CD14-positive monocyte (primary cell): Measurements from ENCODE around the gene MEX3A. TPM values are rescaled to one million over a fixed set of nuclear protein-coding genes. Genes with fewer than 3 reads are reported as not detected.

Experiments
- DNase-seq, 3 donors: peaks; one replicate each; pipeline ENCODE4 v3.0.0-alpha.2; 2011 to 2022
- H2AFZ ChIP-seq: 2 replicates; pipeline ENCODE4 v1.6.0; 2012; ENCODE audit warnings: mild to moderate bottlenecking, low read depth, low read length, inconsistent platforms; ENCODE audit not compliant: insufficient read depth, poor library complexity, severe bottlenecking
- H3K27ac ChIP-seq, 2 donors: 1 replicate in 1 of 2; 2 replicates in 1 of 2; pipeline ENCODE4 v1.5.1; 2012 to 2013; ENCODE audit warnings: low read length in 2 of 2, control low read depth in 1 of 2, inconsistent platforms in 1 of 2, low read depth in 1 of 2, mild to moderate bottlenecking in 1 of 2
- H3K27me3 ChIP-seq, 2 donors: one replicate each; pipeline versions ENCODE4 v1.6.0 to v1.6.1; 2011 to 2013; ENCODE audit warnings: low read length in 2 of 2; ENCODE audit not compliant: control insufficient read depth in 2 of 2, insufficient read depth in 2 of 2
- H3K36me3 ChIP-seq, 2 donors: replicated peaks in 1 of 2; 1 replicate in 1 of 2; 2 replicates in 1 of 2; pipeline versions ENCODE4 v1.5.1 to v1.6.1; 2012 to 2013; ENCODE audit warnings: low read length in 2 of 2, control low read depth in 1 of 2, inconsistent platforms in 1 of 2, mild to moderate bottlenecking in 1 of 2; ENCODE audit not compliant: insufficient read depth in 2 of 2, control insufficient read depth in 1 of 2
- H3K4me1 ChIP-seq, 2 donors: 1 replicate in 1 of 2; 2 replicates in 1 of 2; pipeline versions ENCODE4 v1.5.1 to v1.6.1; 2012 to 2013; ENCODE audit warnings: low read length in 2 of 2, control low read depth in 1 of 2, inconsistent platforms in 1 of 2, mild to moderate bottlenecking in 1 of 2, moderate library complexity in 1 of 2; ENCODE audit not compliant: insufficient read depth in 2 of 2, control insufficient read depth in 1 of 2
- H3K4me2 ChIP-seq: replicated peaks from 2 replicates; pipeline ENCODE3; 2012; ENCODE audit warnings: low read length, moderate library complexity, mild to moderate bottlenecking; ENCODE audit not compliant: poor library complexity, severe bottlenecking; ENCODE audit errors: extremely low read depth
- H3K4me3 ChIP-seq, 3 experiments: fragments of 200-600 bp in 1 of 3; sonication (generic) in 1 of 3; replicated peaks in 1 of 3; 1 replicate in 2 of 3; 2 replicates in 1 of 3; pipeline ENCODE4 v1.5.1; 2011 to 2013; ENCODE audit warnings: low read length in 3 of 3, mild to moderate bottlenecking in 3 of 3, control low read depth in 2 of 3, low read depth in 2 of 3, inconsistent platforms in 1 of 3, moderate library complexity in 1 of 3
- H3K79me2 ChIP-seq: 2 replicates; pipeline ENCODE4 v1.6.0; 2012; ENCODE audit warnings: mild to moderate bottlenecking, control low read depth, inconsistent platforms, low read length, moderate library complexity; ENCODE audit not compliant: insufficient read depth
- H3K9ac ChIP-seq: 2 replicates; pipeline ENCODE4 v1.6.0; 2017; ENCODE audit warnings: low read length, mild to moderate bottlenecking; ENCODE audit not compliant: insufficient read depth, poor library complexity, severe bottlenecking
- H3K9me3 ChIP-seq, 2 donors: replicated peaks in 1 of 2; 1 replicate in 1 of 2; 2 replicates in 1 of 2; pipeline versions ENCODE4 v1.5.1 to v1.6.1; 2012 to 2013; ENCODE audit warnings: low read length in 2 of 2, control low read depth in 1 of 2; ENCODE audit not compliant: control insufficient read depth in 1 of 2, insufficient read depth in 1 of 2
- H4K20me1 ChIP-seq: 2 replicates; pipeline ENCODE4 v1.6.0; 2012; ENCODE audit warnings: mild to moderate bottlenecking, low read length, control low read depth, moderate library complexity; ENCODE audit not compliant: insufficient read depth
- H3K27ac Mint-ChIP-seq, 7 donors: one replicate each; pipeline ENCODE4 v1.8.0; 2020; ENCODE audit warnings: mild to moderate bottlenecking in 7 of 7, mixed read lengths in 7 of 7, moderate library complexity in 6 of 7, inconsistent platforms in 2 of 7
- H3K27me3 Mint-ChIP-seq, 3 donors: one replicate each; pipeline ENCODE4 v1.8.0; 2021 to 2022; ENCODE audit warnings: low read depth in 3 of 3, mild to moderate bottlenecking in 3 of 3, mixed read lengths in 3 of 3, moderate library complexity in 3 of 3, inconsistent platforms in 1 of 3
- H3K36me3 Mint-ChIP-seq, 2 donors: one replicate each; pipeline ENCODE4 v1.8.0; 2020; ENCODE audit warnings: mixed read lengths in 2 of 2, inconsistent platforms in 1 of 2, mild to moderate bottlenecking in 1 of 2
- H3K4me1 Mint-ChIP-seq: one replicate; pipeline ENCODE4 v1.8.0; 2020; ENCODE audit warnings: mild to moderate bottlenecking, mixed read lengths
- H3K4me3 Mint-ChIP-seq, 2 donors: one replicate each; pipeline ENCODE4 v1.8.0; 2020; ENCODE audit warnings: mild to moderate bottlenecking in 2 of 2, mixed read lengths in 2 of 2, moderate library complexity in 1 of 2
- H3K9me3 Mint-ChIP-seq, 7 donors: one replicate each; pipeline ENCODE4 v1.8.0; 2020 to 2022; ENCODE audit warnings: mixed read lengths in 7 of 7, mild to moderate bottlenecking in 6 of 7, moderate library complexity in 6 of 7, inconsistent platforms in 2 of 7
- WGBS: methylation state at CpG from one replicate; pipeline ENCODE4 v1.1.5; 2013; ENCODE audit warnings: missing lambda C conversion rate; ENCODE audit not compliant: insufficient coverage; 5-methylcytosine and 5-hydroxymethylcytosine counted together
- intact Hi-C, 2 donors: fragments of 100-400 bp; cut with micrococcal nuclease; formaldehyde crosslinking; loops; one replicate each; pipeline versions ENCODE4 v1.15.0 to v1.15.1; 2023
- polyA plus RNA-seq, 3 donors: library from polyadenylated mRNA; depleted of rRNA in 1 of 3; unstranded in 2 of 3; stranded (reverse) in 1 of 3; fragments of 300-500 nt in 2 of 3; fragments of >200 nt in 1 of 3; fragmentation: Illumina TruSeq in 2 of 3; gene quantifications; 1 replicate in 2 of 3; 2 replicates in 1 of 3; pipeline ENCODE4 v1.2.3, GENCODE V29; 2012 to 2021
- TF ChIP-seq, protein P1 (sequence below): fragments of 200-600 bp; IDR thresholded peaks from one replicate; pipeline ENCODE4 v1.8.0; 2022; ENCODE audit warnings: antibody characterized with exemption, mild to moderate bottlenecking

The MEX3A gene
- polyA plus RNA-seq, 3 donors: not detected

GRCh38 chr1:156128308-156128653 lies 46.0 kb upstream of the MEX3A start:
- H3K27ac ChIP-seq: peak overlapping the region in 1 of 2 donors; percentile 57

GRCh38 chr1:156126630-156127534 lies 44.6 kb upstream of the MEX3A start:
- peak overlapping the region; percentile 68 to 88 for H3K27ac ChIP-seq
- TF ChIP-seq, protein P1, sequence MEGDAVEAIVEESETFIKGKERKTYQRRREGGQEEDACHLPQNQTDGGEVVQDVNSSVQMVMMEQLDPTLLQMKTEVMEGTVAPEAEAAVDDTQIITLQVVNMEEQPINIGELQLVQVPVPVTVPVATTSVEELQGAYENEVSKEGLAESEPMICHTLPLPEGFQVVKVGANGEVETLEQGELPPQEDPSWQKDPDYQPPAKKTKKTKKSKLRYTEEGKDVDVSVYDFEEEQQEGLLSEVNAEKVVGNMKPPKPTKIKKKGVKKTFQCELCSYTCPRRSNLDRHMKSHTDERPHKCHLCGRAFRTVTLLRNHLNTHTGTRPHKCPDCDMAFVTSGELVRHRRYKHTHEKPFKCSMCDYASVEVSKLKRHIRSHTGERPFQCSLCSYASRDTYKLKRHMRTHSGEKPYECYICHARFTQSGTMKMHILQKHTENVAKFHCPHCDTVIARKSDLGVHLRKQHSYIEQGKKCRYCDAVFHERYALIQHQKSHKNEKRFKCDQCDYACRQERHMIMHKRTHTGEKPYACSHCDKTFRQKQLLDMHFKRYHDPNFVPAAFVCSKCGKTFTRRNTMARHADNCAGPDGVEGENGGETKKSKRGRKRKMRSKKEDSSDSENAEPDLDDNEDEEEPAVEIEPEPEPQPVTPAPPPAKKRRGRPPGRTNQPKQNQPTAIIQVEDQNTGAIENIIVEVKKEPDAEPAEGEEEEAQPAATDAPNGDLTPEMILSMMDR: no peak
- H2AFZ ChIP-seq: no peak overlapping the region
- Mint-ChIP-seq H3K27me3 (peaks cover 78 to 95% (median 89%) of the 10 kb centered on the region in 3 donors), H3K4me1 (peaks cover 76% of the 10 kb centered on the region), H3K9me3 (peaks cover 0 to 15% (median 5%) of the 10 kb centered on the region in 7 donors), H3K36me3 (peaks cover 13 to 25% of the 10 kb centered on the region in 2 donors), H3K27ac (peak overlapping the region; percentile 86 to 99 (median 96)), H3K4me3 (peak overlapping the region; percentile 43 to 75)
- peak; percentile 97 to 99 (median 98) for DNase-seq
- peaks cover 3 to 11% of the 10 kb centered on the region in 2 donors for H3K9me3 ChIP-seq
- H3K27me3 ChIP-seq: peaks cover 42 to 90% of the 10 kb centered on the region in 2 donors
- no peaks in the 10 kb centered on the region for H3K79me2 ChIP-seq
- peak overlapping the region in 1 of 3 experiments; percentile 14 for H3K4me3 ChIP-seq
- peaks cover 23% of the 10 kb centered on the region for H4K20me1 ChIP-seq
- peaks cover 63 to 73% of the 10 kb centered on the region in 2 donors for H3K4me1 ChIP-seq
- peak overlapping the region; percentile 79 for H3K9ac ChIP-seq
- no peaks in the 10 kb centered on the region for H3K36me3 ChIP-seq
- 45% methylated on average over 10 of the region's 15 CpGs for WGBS
- H3K4me2 ChIP-seq: peak overlapping the region; percentile 34
- intact Hi-C loops: loop anchor here in 1 of 2 donors (2.0 kb wide), 1 partner anchor 30 kb away; no protein-coding TSS in a partner anchor

More at GRCh38 chr1:156128308-156128653, 46.0 kb upstream of the MEX3A start:
- Histone ChIP-seq H3K4me2 (no peak overlapping the region), H3K36me3 (no peaks in the 10 kb centered on the region), H3K79me2 (no peaks in the 10 kb centered on the region), H3K4me3 (peak overlapping the region in 1 of 3 experiments; percentile 10), H3K9ac (no peak overlapping the region), H3K27me3 (peaks cover 30 to 87% of the 10 kb centered on the region in 2 donors), H4K20me1 (peaks cover 13% of the 10 kb centered on the region), H2AFZ (no peak overlapping the region), H3K4me1 (peaks cover 56 to 63% of the 10 kb centered on the region in 2 donors), H3K9me3 (peaks cover 0 to 4% of the 10 kb centered on the region in 2 donors)
- H3K36me3 Mint-ChIP-seq: peaks cover 12 to 21% of the 10 kb centered on the region in 2 donors
- H3K4me3 Mint-ChIP-seq: peak overlapping the region in 1 of 2 donors; percentile 82
- H3K4me1 Mint-ChIP-seq: peaks cover 66% of the 10 kb centered on the region
- peaks cover 80 to 95% (median 89%) of the 10 kb centered on the region in 3 donors for H3K27me3 Mint-ChIP-seq
- no CpG with 5 or more reads among the region's 2 CpGs for WGBS
- peaks cover 0 to 15% (median 5%) of the 10 kb centered on the region in 7 donors for H3K9me3 Mint-ChIP-seq
- TF ChIP-seq, protein P1: no peak
- intact Hi-C loops: no loop called here
- DNase-seq: no peak
- H3K27ac Mint-ChIP-seq: peak overlapping the region in 5 of 7 donors; percentile 54 to 97 (median 85)
